Measurements from ENCODE around the gene HP1BP3. TPM values are rescaled to one million over a fixed set of nuclear protein-coding genes. Genes with fewer than 3 reads are reported as not detected.

HP1BP3 gene, protein sequence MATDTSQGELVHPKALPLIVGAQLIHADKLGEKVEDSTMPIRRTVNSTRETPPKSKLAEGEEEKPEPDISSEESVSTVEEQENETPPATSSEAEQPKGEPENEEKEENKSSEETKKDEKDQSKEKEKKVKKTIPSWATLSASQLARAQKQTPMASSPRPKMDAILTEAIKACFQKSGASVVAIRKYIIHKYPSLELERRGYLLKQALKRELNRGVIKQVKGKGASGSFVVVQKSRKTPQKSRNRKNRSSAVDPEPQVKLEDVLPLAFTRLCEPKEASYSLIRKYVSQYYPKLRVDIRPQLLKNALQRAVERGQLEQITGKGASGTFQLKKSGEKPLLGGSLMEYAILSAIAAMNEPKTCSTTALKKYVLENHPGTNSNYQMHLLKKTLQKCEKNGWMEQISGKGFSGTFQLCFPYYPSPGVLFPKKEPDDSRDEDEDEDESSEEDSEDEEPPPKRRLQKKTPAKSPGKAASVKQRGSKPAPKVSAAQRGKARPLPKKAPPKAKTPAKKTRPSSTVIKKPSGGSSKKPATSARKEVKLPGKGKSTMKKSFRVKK
- total RNA-seq, result 100 to 1,000 TPM; 223 to 244 TPM

DNA sequence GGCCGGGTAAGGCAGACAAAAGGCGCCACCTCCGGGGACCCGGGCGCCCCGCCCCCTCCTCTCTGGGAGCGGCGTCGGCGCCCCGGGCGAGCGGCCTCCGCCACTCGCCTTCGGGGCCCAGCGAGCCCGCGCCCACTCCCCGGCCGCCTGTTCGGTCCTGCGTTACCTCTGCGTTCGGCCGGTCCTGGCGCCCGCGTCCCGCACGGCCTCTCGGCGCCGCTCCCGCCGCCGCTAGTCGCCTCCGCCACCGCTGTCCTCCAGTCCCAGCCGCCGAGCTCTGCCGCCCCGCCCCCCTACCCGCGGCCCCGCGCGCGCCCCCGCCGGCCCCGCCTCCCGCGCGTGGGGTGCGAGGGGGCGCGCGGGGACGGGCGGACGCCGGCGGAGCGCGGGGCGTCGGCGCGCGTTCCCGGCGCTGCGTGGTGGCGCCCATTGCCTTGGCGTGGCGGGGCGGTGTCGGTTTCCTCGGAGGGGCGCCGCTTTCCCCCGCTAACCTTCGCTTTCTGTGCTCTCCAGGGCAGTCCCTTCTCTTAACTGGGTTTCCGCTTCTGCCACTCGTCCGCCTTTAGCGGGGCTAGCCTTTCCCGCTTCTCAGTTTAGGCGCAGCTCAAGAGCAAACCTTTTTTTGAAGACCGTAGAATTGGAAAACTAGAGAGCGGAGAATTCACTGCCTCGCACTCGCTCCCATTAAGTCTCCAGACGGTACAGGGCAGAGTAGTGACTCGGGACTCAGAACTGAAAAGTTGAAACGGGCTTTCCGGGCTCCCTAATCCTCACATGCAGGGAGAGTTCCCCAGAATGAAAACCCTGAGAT, at the start of gene HP1BP3:
Gene HP1BP3 (minus strand): TSS at position 279 of the 811 bp plus-strand sequence. CDS start 6,867 bp downstream, outside the sequence.
- Mint-ChIP-seq H3K27me3 (no peaks in the 10 kb centered on the region), H3K9me3 (no peaks in the 10 kb centered on the region), H3K36me3 (ENCODE audit: low read depth) (peaks cover 13% of the 10 kb centered on the region), H3K27ac (peak within 1 kb of the TSS; percentile 92), H3K4me1 (peaks cover 7% of the 10 kb centered on the region), H3K4me3 (peak within 1 kb of the TSS; percentile 92)
- ATAC-seq (replicated peaks), result peak; percentile 69

DNA sequence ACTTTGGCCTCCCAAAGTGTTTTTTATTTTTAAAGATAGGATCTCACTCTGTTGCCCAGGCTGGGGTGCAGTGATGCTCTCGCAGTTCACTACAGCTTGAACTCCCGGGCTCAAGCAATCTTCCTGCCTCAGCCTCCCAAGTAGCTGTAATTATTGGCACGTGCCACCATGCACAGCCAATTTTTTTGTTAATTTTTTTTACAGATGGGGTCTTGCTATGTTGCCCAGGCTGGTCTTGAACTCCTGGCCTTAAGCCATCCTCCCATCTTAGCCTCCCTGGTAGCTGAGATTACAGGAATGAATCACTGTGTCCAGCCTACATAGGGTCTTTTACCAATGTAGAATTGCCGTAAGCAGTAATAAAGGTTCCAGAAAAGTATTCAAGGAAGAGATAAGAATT, 49.1 kb upstream of the HP1BP3 start:
- Mint-ChIP-seq H3K9me3 (no peaks in the 10 kb centered on the region), H3K27ac (no peak overlapping the region), H3K36me3 (ENCODE audit: low read depth) (peaks cover 50% of the 10 kb centered on the region), H3K4me3 (no peak overlapping the region), H3K27me3 (no peaks in the 10 kb centered on the region), H3K4me1 (no peaks in the 10 kb centered on the region)
- ATAC-seq (replicated peaks), result no peak

DNA sequence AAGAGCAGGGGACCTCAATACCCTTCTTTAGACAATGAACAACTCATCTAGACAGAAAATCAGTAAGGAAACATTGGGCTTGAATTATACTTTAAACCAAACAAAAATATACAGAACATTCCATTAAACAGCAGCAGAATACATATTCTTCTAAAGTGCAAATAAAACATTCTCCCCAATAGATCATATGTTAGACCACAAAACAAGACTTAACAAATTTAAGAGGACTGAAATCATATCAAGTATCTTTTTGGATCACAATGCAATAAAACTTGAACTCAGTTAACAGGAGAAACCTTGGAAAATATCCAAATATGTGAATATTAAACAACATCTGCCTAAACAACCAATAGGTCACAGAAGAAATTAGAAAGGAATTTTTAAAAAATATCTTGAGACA, 47.7 kb upstream of the HP1BP3 start:
- Mint-ChIP-seq H3K4me1 (no peaks in the 10 kb centered on the region), H3K9me3 (no peaks in the 10 kb centered on the region), H3K27ac (no peak overlapping the region), H3K4me3 (no peak overlapping the region), H3K27me3 (no peaks in the 10 kb centered on the region), H3K36me3 (ENCODE audit: low read depth) (peaks cover 37% of the 10 kb centered on the region)
- no peak for ATAC-seq (replicated peaks)

- no peaks in the 10 kb centered on the region for H3K9me3 Mint-ChIP-seq
- H3K27me3 Mint-ChIP-seq, result no peaks in the 10 kb centered on the region
- no peaks in the 10 kb centered on the region for H3K4me1 Mint-ChIP-seq
- no peak overlapping the region for H3K27ac Mint-ChIP-seq
- H3K36me3 Mint-ChIP-seq (ENCODE audit: low read depth), result peaks cover 38% of the 10 kb centered on the region
- no peak for ATAC-seq (replicated peaks)
- H3K4me3 Mint-ChIP-seq, result no peak overlapping the region
Measured at GRCh38 chr1:20834192-20834591, 47.1 kb upstream of the HP1BP3 start.

DNA sequence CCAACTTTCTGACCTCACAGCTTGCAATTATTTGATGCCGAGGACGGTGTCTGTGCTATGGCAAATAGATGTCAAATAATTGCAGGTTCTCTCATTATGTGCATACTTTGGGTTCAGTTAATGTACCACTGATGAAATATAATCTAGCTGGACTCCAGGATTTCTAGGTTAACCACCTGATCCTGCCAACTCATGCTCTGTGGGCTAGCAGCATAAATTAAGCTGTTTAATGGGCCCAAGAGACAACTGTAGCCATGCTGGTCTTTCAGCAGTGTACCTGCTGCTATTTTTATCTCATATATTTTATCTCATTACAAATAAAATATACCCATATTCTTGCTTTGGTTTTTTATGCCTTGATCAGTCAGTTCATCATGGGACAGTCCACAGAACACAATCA, 43.3 kb upstream of the HP1BP3 start:
- ATAC-seq (replicated peaks), result no peak
- Mint-ChIP-seq H3K27ac (no peak overlapping the region), H3K27me3 (no peaks in the 10 kb centered on the region), H3K9me3 (no peaks in the 10 kb centered on the region), H3K36me3 (ENCODE audit: low read depth) (peaks cover 50% of the 10 kb centered on the region), H3K4me1 (no peaks in the 10 kb centered on the region), H3K4me3 (no peak overlapping the region)

- H3K27me3 Mint-ChIP-seq, result no peaks in the 10 kb centered on the region
- H3K27ac Mint-ChIP-seq, result no peak overlapping the region
- H3K9me3 Mint-ChIP-seq, result no peaks in the 10 kb centered on the region
- H3K36me3 Mint-ChIP-seq (ENCODE audit: low read depth), result peaks cover 50% of the 10 kb centered on the region
- no peaks in the 10 kb centered on the region for H3K4me1 Mint-ChIP-seq
- H3K4me3 Mint-ChIP-seq, result no peak overlapping the region
- ATAC-seq (replicated peaks), result no peak
Measured at GRCh38 chr1:20829946-20830345, 42.8 kb upstream of the HP1BP3 start.

DNA sequence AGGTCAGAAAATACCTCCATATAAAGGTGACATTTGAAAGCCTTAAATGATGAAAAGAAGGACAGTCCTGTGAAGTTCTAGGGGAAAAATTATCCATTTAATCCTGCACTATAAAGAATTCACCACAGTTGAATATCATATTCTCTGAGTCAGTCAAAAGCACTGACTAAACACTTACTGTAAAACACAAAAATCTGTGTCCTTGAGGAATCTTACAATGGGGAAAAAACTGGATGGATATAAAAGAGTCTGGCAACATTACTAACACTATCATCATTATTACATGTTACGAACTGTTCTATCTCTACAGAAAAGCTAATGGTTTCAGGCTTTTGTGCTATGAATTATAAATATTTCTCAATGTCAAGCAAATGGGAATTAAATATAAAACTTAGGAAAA, 42.4 kb upstream of the HP1BP3 start:
- H3K9me3 Mint-ChIP-seq, result no peaks in the 10 kb centered on the region
- H3K27me3 Mint-ChIP-seq, result no peaks in the 10 kb centered on the region
- H3K27ac Mint-ChIP-seq, result no peak overlapping the region

DNA sequence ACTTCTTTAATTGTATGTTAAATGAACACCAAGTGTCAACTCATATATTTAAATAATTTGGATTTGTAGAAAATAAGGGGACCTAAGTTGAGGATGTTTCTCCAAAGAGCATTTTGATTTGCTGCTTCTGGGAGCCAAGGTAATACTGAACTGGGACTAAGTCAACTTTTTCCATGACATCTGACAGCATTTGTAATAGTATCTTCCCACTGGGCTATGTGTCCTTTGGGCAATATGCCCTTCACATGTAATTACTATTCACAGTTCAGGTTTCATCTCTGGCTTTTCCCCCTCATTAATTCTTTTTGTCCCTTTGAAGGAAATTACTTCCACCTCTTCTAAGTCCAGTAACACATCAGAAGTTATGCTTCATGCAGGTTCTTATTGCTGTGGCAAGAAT, 36.7 kb upstream of the HP1BP3 start:
- Mint-ChIP-seq H3K4me1 (no peaks in the 10 kb centered on the region), H3K4me3 (no peak overlapping the region), H3K36me3 (ENCODE audit: low read depth) (peaks cover 62% of the 10 kb centered on the region), H3K9me3 (no peaks in the 10 kb centered on the region), H3K27ac (no peak overlapping the region), H3K27me3 (no peaks in the 10 kb centered on the region)
- no peak for ATAC-seq (replicated peaks)

More for the DNA sequence above, 42.4 kb upstream of the HP1BP3 start:
- H3K4me1 Mint-ChIP-seq, result no peaks in the 10 kb centered on the region
- no peak for ATAC-seq (replicated peaks)
- peaks cover 51% of the 10 kb centered on the region for H3K36me3 Mint-ChIP-seq (ENCODE audit: low read depth)
- no peak overlapping the region for H3K4me3 Mint-ChIP-seq

DNA sequence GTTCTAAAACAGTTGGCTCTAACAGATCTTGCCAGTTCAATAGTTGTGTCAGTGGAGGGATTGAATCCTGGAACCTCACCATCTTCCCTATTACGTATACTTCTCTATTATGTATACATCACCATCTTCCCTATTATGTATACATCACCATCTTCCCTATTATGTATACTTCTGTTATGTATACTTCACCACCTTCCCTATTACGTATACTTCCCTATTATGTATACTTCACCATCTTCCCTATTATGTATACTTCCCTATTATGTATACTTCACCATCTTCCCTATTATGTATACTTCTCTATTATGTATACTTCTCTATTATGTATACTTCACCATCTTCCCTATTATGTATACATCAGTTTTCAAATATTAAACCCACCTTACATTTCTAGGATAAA, 34.4 kb upstream of the HP1BP3 start:
- Mint-ChIP-seq H3K36me3 (ENCODE audit: low read depth) (peaks cover 52% of the 10 kb centered on the region), H3K27ac (no peak overlapping the region), H3K4me1 (no peaks in the 10 kb centered on the region), H3K9me3 (no peaks in the 10 kb centered on the region), H3K4me3 (no peak overlapping the region), H3K27me3 (no peaks in the 10 kb centered on the region)
- ATAC-seq (replicated peaks), result no peak

GRCh38 chr1:20819818-20820217, 32.7 kb upstream of the HP1BP3 start:
- Mint-ChIP-seq H3K4me1 (no peaks in the 10 kb centered on the region), H3K4me3 (no peak overlapping the region), H3K9me3 (no peaks in the 10 kb centered on the region), H3K36me3 (ENCODE audit: low read depth) (peaks cover 43% of the 10 kb centered on the region), H3K27ac (peak overlapping the region; percentile 23), H3K27me3 (no peaks in the 10 kb centered on the region)
- no peak for ATAC-seq (replicated peaks)

DNA sequence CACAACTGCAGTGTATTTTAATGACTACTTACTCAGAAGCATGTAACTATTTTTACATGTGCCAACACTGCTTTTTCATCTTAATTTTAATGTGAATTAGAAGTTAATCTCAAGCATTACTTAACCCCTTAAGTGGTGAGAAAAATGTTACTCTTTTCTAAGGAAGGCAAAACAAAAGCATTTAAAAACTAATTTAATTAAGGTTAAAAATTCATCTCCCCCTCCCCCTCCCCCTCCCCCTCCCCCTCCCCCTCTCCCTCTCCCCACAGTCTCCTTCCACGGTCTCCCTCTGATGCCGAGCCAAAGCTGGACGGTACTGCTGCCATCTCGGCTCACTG, 27.4 kb upstream of the HP1BP3 start:
- no peak for ATAC-seq (replicated peaks)
- H3K27ac Mint-ChIP-seq, result no peak overlapping the region
- H3K27me3 Mint-ChIP-seq, result no peaks in the 10 kb centered on the region
- no peak overlapping the region for H3K4me3 Mint-ChIP-seq
- H3K4me1 Mint-ChIP-seq, result no peaks in the 10 kb centered on the region
- peaks cover 21% of the 10 kb centered on the region for H3K36me3 Mint-ChIP-seq (ENCODE audit: low read depth)
- H3K9me3 Mint-ChIP-seq, result no peaks in the 10 kb centered on the region

- no peak for ATAC-seq (replicated peaks)
- no peak overlapping the region for H3K27ac Mint-ChIP-seq
- no peak overlapping the region for H3K4me3 Mint-ChIP-seq
- H3K27me3 Mint-ChIP-seq, result no peaks in the 10 kb centered on the region
- no peaks in the 10 kb centered on the region for H3K4me1 Mint-ChIP-seq
- H3K9me3 Mint-ChIP-seq, result no peaks in the 10 kb centered on the region
- H3K36me3 Mint-ChIP-seq (ENCODE audit: low read depth), result peaks cover 19% of the 10 kb centered on the region
Measured at GRCh38 chr1:20811916-20812315, 24.8 kb upstream of the HP1BP3 start.

- Mint-ChIP-seq H3K4me3 (no peak overlapping the region), H3K27ac (no peak overlapping the region), H3K4me1 (no peaks in the 10 kb centered on the region), H3K36me3 (ENCODE audit: low read depth) (no peaks in the 10 kb centered on the region), H3K9me3 (no peaks in the 10 kb centered on the region), H3K27me3 (no peaks in the 10 kb centered on the region)
- no peak for ATAC-seq (replicated peaks)
Measured at GRCh38 chr1:20793236-20793635, 6.1 kb upstream of the HP1BP3 start.

- H3K9me3 Mint-ChIP-seq, result no peaks in the 10 kb centered on the region
- no peak overlapping the region for H3K27ac Mint-ChIP-seq
Measured at GRCh38 chr1:20792196-20792595, 5.1 kb upstream of the HP1BP3 start.

GRCh38 chr1:20790785-20791184, 3.7 kb upstream of the HP1BP3 start:
- ATAC-seq (replicated peaks), result no peak
- no peaks in the 10 kb centered on the region for H3K9me3 Mint-ChIP-seq

More at GRCh38 chr1:20792196-20792595, 5.1 kb upstream of the HP1BP3 start:
- Mint-ChIP-seq H3K4me3 (no peak overlapping the region), H3K27me3 (no peaks in the 10 kb centered on the region), H3K36me3 (ENCODE audit: low read depth) (no peaks in the 10 kb centered on the region), H3K4me1 (peaks cover 7% of the 10 kb centered on the region)
- ATAC-seq (replicated peaks), result no peak

More at GRCh38 chr1:20790785-20791184, 3.7 kb upstream of the HP1BP3 start:
- Mint-ChIP-seq H3K4me1 (peaks cover 7% of the 10 kb centered on the region), H3K4me3 (no peak overlapping the region), H3K27me3 (no peaks in the 10 kb centered on the region), H3K27ac (no peak overlapping the region), H3K36me3 (ENCODE audit: low read depth) (peaks cover 6% of the 10 kb centered on the region)

Data from activated T-helper 17 cell treated with anti-CD3 and anti-CD28 coated beads, Interleukin-2, amount 50 U/mL, for 72 hours (primary cell).